ENCODE results near the gene GRID1.

GRID1 gene

GRCh38 chr10:86222687-86223086 is 143.9 kb downstream of the GRID1 start:
- DNase-seq = no peak

GRCh38 chr10:86222336-86222650 is 144.3 kb downstream of the GRID1 start:
- no peak for DNase-seq

GRCh38 chr10:86221442-86222335 is 144.9 kb downstream of the GRID1 start:
- DNase-seq = no peak

- DNase-seq = no peak
Measured at GRCh38 chr10:86220626-86221025, 146.0 kb downstream of the GRID1 start.

- no peak for DNase-seq
Measured at GRCh38 chr10:86219271-86219670, 147.3 kb downstream of the GRID1 start.

- no peak for DNase-seq
Measured at GRCh38 chr10:86218842-86219241, 147.8 kb downstream of the GRID1 start.

GRCh38 chr10:86218160-86218559 is 148.4 kb downstream of the GRID1 start:
- peak; percentile 28 for DNase-seq

GRCh38 chr10:86217371-86218080 is 149.1 kb downstream of the GRID1 start:
- DNase-seq = no peak

- DNase-seq = no peak
Measured at GRCh38 chr10:86216886-86217285, 149.7 kb downstream of the GRID1 start.

- no peak for DNase-seq
Measured at GRCh38 chr10:86215712-86216111, 150.9 kb downstream of the GRID1 start.

GRCh38 chr10:86215046-86215445 is 151.5 kb downstream of the GRID1 start:
- no peak for DNase-seq

- no peak for DNase-seq
Measured at GRCh38 chr10:86213148-86213547, 153.4 kb downstream of the GRID1 start.

- DNase-seq = no peak
Measured at GRCh38 chr10:86212391-86212700, 154.2 kb downstream of the GRID1 start.

- no peak for DNase-seq
Measured at GRCh38 chr10:86211691-86212390, 154.8 kb downstream of the GRID1 start.

GRCh38 chr10:86210416-86210815 is 156.2 kb downstream of the GRID1 start:
- no peak for DNase-seq

GRCh38 chr10:86209726-86210125 is 156.9 kb downstream of the GRID1 start:
- DNase-seq = no peak

GRCh38 chr10:86207226-86207625 is 159.4 kb downstream of the GRID1 start:
- DNase-seq = peak; percentile 1

- no peak for DNase-seq
Measured at GRCh38 chr10:86206240-86206579, 160.4 kb downstream of the GRID1 start.

- no peak for DNase-seq
Measured at GRCh38 chr10:86205306-86206239, 161.0 kb downstream of the GRID1 start.

GRCh38 chr10:86204421-86205305 is 161.9 kb downstream of the GRID1 start:
- DNase-seq = no peak

GRCh38 chr10:86203162-86203905 is 163.3 kb downstream of the GRID1 start:
- DNase-seq = no peak

Data from DMS79 (cell line).